Middle frontal gyrus (tissue), 1 donor: Measurements from ENCODE around the gene FOXP4.

Experiments used
- DNase-seq: peaks from one replicate; pipeline ENCODE4 v3.0.0-alpha.2; 2015; ENCODE audit warnings: low spot score; ENCODE audit errors: extremely low spot score

The FOXP4 gene

GRCh38 chr6:41546866-41547798 is 951 bp downstream of the FOXP4 start:
- no peak for DNase-seq

GRCh38 chr6:41547799-41548097 is 1.6 kb downstream of the FOXP4 start:
- no peak for DNase-seq

GRCh38 chr6:41548098-41548840 is 2.1 kb downstream of the FOXP4 start:
- DNase-seq, result no peak

GRCh38 chr6:41548841-41549642 is 2.9 kb downstream of the FOXP4 start:
- no peak for DNase-seq

- DNase-seq, result no peak
Observed at GRCh38 chr6:41549673-41550072, 3.5 kb downstream of the FOXP4 start.

GRCh38 chr6:41551086-41551700 is 5.0 kb downstream of the FOXP4 start:
- no peak for DNase-seq

- no peak for DNase-seq
Observed at GRCh38 chr6:41551857-41552256, 5.7 kb downstream of the FOXP4 start.

GRCh38 chr6:41552723-41553122 is 6.5 kb downstream of the FOXP4 start:
- DNase-seq, result no peak

- DNase-seq, result no peak
Observed at GRCh38 chr6:41553405-41553999, 7.3 kb downstream of the FOXP4 start.

- DNase-seq, result no peak
Observed at GRCh38 chr6:41555326-41556300, 9.4 kb downstream of the FOXP4 start.

GRCh38 chr6:41557335-41557734 is 11.2 kb downstream of the FOXP4 start:
- no peak for DNase-seq

- DNase-seq, result no peak
Observed at GRCh38 chr6:41558033-41558807, 12.0 kb downstream of the FOXP4 start.

GRCh38 chr6:41559655-41560427 is 13.7 kb downstream of the FOXP4 start:
- no peak for DNase-seq

- DNase-seq, result no peak
Observed at GRCh38 chr6:41560431-41561192, 14.4 kb downstream of the FOXP4 start.

GRCh38 chr6:41561416-41561815 is 15.2 kb downstream of the FOXP4 start:
- DNase-seq, result no peak

- DNase-seq, result no peak
Observed at GRCh38 chr6:41561931-41562911, 16.0 kb downstream of the FOXP4 start.
